ENCODE data around the gene PRKCA.
"Not testable (repeated sequence)": the region's sequence is repeated elsewhere in the genome, so short reads cannot be mapped to it uniquely, and the experiment has no call there.

PRKCA gene

DNA sequence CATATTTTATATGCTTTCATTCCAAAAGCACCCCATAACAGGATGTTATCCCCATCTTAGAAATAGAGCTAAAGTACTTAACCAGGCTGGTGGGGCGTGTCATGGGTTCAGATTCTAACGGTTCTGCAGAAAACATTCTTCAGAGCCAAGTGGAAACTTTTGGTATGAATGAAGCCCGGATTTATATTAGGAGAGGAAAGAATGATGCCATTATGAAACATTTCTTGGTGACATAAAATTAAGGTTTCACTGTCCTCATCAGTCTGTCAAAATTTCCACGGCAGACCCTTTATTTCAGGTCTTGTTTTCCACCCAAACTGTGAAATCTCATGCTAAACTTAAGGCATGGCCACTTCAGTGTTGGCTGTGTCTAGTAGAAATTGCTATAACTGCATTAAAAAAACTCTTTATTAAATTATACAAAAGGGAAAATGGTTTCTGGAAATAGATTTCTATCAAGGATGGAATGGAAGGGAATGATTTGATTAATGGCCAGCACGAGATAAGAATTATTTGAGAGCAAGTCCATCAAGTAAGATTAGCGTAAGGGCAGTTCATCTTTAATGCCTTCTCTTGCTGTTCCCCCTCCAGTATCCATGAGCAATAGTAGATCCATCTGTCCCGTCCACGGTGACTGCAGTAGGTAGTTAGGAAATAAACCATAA, 11.7 kb downstream of the PRKCA start:
- no peaks in the 10 kb centered on the region for H3K9me3 ChIP-seq (ENCODE audit: insufficient read depth, low read length)
- no peak overlapping the region for H3K27ac ChIP-seq (ENCODE audit: low read length)
- TF ChIP-seq EZH2phosphoT487 (IDR thresholded peaks at IDR 0.05; ENCODE audit: low read depth): no peak
- TF ChIP-seq, protein P1, sequence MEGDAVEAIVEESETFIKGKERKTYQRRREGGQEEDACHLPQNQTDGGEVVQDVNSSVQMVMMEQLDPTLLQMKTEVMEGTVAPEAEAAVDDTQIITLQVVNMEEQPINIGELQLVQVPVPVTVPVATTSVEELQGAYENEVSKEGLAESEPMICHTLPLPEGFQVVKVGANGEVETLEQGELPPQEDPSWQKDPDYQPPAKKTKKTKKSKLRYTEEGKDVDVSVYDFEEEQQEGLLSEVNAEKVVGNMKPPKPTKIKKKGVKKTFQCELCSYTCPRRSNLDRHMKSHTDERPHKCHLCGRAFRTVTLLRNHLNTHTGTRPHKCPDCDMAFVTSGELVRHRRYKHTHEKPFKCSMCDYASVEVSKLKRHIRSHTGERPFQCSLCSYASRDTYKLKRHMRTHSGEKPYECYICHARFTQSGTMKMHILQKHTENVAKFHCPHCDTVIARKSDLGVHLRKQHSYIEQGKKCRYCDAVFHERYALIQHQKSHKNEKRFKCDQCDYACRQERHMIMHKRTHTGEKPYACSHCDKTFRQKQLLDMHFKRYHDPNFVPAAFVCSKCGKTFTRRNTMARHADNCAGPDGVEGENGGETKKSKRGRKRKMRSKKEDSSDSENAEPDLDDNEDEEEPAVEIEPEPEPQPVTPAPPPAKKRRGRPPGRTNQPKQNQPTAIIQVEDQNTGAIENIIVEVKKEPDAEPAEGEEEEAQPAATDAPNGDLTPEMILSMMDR (IDR thresholded peaks at IDR 0.05; ENCODE audit: low read depth, low read length): no peak
- no peak overlapping the region for H2AFZ ChIP-seq (ENCODE audit: low read depth, low read length)
- no peak overlapping the region for H3K4me2 ChIP-seq (ENCODE audit: low read length)
- H4K20me1 ChIP-seq (ENCODE audit: insufficient read depth, low read length): no peaks in the 10 kb centered on the region
- H3K9ac ChIP-seq (ENCODE audit: low read length): no peak overlapping the region
- no peak overlapping the region for H3K4me3 ChIP-seq (ENCODE audit: low read length)
- H3K79me2 ChIP-seq (ENCODE audit: low read length): no peaks in the 10 kb centered on the region
- no peaks in the 10 kb centered on the region for H3K4me1 ChIP-seq (ENCODE audit: low read length)
- no peaks in the 10 kb centered on the region for H3K36me3 ChIP-seq (replicated peaks; ENCODE audit: low read depth, low read length)
- no peaks in the 10 kb centered on the region for H3K27me3 ChIP-seq (ENCODE audit: low read depth, low read length)

GRCh38 chr17:66317629-66318028, 15.2 kb downstream of the PRKCA start:
- H3K4me2 ChIP-seq (ENCODE audit: low read length): no peak overlapping the region
- H3K27me3 ChIP-seq (ENCODE audit: low read depth, low read length): no peaks in the 10 kb centered on the region
- TF ChIP-seq, protein P1 (IDR thresholded peaks at IDR 0.05; ENCODE audit: low read depth, low read length): no peak
- no peak for TF ChIP-seq EZH2phosphoT487 (IDR thresholded peaks at IDR 0.05; ENCODE audit: low read depth)
- no peak overlapping the region for H3K9ac ChIP-seq (ENCODE audit: low read length)
- no peak overlapping the region for H3K4me3 ChIP-seq (ENCODE audit: low read length)
- no peaks in the 10 kb centered on the region for H3K4me1 ChIP-seq (ENCODE audit: low read length)
- H2AFZ ChIP-seq (ENCODE audit: low read depth, low read length): no peak overlapping the region
- no peaks in the 10 kb centered on the region for H3K36me3 ChIP-seq (replicated peaks; ENCODE audit: low read depth, low read length)
- no peaks in the 10 kb centered on the region for H4K20me1 ChIP-seq (ENCODE audit: insufficient read depth, low read length)
- H3K27ac ChIP-seq (ENCODE audit: low read length): no peak overlapping the region
- H3K79me2 ChIP-seq (ENCODE audit: low read length): no peaks in the 10 kb centered on the region
- H3K9me3 ChIP-seq (ENCODE audit: insufficient read depth, low read length): no peaks in the 10 kb centered on the region

DNA sequence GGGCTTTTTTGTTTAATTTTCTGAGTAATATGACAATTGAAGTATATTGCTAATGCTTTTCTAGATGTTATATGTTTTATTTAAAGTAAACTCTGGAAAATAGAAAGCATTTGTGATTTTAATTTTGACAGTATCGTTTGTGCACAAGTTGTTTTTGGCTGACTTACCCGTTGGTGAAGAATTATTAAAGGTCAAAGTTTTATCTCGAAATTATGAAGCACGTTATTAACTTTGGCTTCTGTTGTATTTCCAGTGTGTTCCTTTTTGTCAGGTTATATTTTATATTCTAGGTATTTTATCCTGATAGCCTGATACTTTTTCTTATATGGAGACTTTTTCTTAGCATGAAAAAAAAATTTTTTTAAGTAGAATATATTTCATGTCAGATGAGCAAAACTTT, 16.8 kb downstream of the PRKCA start:
- H3K36me3 ChIP-seq (replicated peaks; ENCODE audit: low read depth, low read length): no peaks in the 10 kb centered on the region
- H2AFZ ChIP-seq (ENCODE audit: low read depth, low read length): no peak overlapping the region
- no peaks in the 10 kb centered on the region for H3K79me2 ChIP-seq (ENCODE audit: low read length)
- H3K27ac ChIP-seq (ENCODE audit: low read length): no peak overlapping the region
- H3K4me2 ChIP-seq (ENCODE audit: low read length): no peak overlapping the region
- no peaks in the 10 kb centered on the region for H3K27me3 ChIP-seq (ENCODE audit: low read depth, low read length)
- no peaks in the 10 kb centered on the region for H3K9me3 ChIP-seq (ENCODE audit: insufficient read depth, low read length)
- no peaks in the 10 kb centered on the region for H4K20me1 ChIP-seq (ENCODE audit: insufficient read depth, low read length)
- TF ChIP-seq, protein P1 (IDR thresholded peaks at IDR 0.05; ENCODE audit: low read depth, low read length): no peak
- TF ChIP-seq EZH2phosphoT487 (IDR thresholded peaks at IDR 0.05; ENCODE audit: low read depth): no peak
- H3K9ac ChIP-seq (ENCODE audit: low read length): no peak overlapping the region
- H3K4me1 ChIP-seq (ENCODE audit: low read length): no peaks in the 10 kb centered on the region
- no peak overlapping the region for H3K4me3 ChIP-seq (ENCODE audit: low read length)

DNA sequence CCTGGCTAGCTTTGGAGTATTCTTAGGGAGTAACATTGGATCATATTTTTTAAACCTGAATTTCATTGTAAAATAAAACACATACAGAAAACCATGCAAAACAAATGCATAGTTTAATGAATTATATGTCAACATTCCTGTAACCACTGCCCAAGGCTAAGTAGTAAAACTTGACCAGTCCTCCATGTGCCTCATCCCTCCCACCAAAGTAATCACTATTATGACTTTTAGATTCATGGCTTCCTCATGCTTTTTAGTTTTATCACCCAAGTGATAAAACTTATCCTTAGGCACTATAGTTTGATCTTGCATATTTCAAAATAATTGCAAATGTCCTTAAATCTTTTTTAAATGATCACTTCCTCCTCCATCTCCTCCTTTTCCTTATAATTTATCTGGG, 20.4 kb downstream of the PRKCA start:
- H3K9me3 ChIP-seq (ENCODE audit: insufficient read depth, low read length): no peaks in the 10 kb centered on the region
- no peaks in the 10 kb centered on the region for H3K79me2 ChIP-seq (ENCODE audit: low read length)
- H3K4me1 ChIP-seq (ENCODE audit: low read length): no peaks in the 10 kb centered on the region
- H4K20me1 ChIP-seq (ENCODE audit: insufficient read depth, low read length): no peaks in the 10 kb centered on the region
- no peaks in the 10 kb centered on the region for H3K36me3 ChIP-seq (replicated peaks; ENCODE audit: low read depth, low read length)
- H3K4me2 ChIP-seq (ENCODE audit: low read length): no peak overlapping the region
- no peaks in the 10 kb centered on the region for H3K27me3 ChIP-seq (ENCODE audit: low read depth, low read length)
- H3K4me3 ChIP-seq (ENCODE audit: low read length): no peak overlapping the region
- H2AFZ ChIP-seq (ENCODE audit: low read depth, low read length): no peak overlapping the region
- TF ChIP-seq EZH2phosphoT487 (IDR thresholded peaks at IDR 0.05; ENCODE audit: low read depth): no peak
- TF ChIP-seq, protein P1 (IDR thresholded peaks at IDR 0.05; ENCODE audit: low read depth, low read length): no peak
- no peak overlapping the region for H3K9ac ChIP-seq (ENCODE audit: low read length)
- no peak overlapping the region for H3K27ac ChIP-seq (ENCODE audit: low read length)

DNA sequence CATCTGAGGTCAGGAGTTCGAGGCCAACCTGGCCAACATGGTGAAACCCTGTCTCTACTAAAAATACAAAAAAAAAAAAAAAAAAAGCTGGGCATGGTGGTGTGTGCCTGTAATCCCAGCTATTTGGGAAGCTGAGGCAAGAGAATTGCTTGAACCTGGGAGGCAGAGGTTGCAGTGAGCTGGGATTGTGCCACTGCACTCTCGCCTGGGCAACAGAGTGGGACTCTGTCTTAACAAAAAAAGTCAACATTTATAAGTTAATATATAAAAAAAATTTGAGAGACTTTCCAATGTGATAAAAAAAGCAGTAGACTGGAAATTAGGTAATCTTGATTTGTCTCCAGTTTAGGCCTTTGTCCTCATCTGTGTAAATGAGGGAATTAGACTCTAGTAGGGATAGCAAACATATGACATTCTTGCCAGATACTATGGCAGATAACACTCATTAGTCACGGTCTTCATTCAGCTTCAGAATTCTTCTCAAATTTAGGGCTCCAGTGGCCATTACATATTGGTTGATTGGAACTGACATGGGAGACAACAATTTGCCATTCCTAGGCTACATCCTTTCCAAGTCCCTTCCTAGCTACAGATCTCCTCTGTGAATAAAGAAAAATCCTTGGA, 22.1 kb downstream of the PRKCA start:
- not testable (repeated sequence) for H3K4me2 ChIP-seq (ENCODE audit: low read length); H3K4me3 ChIP-seq (ENCODE audit: low read length); H3K9me3 ChIP-seq (ENCODE audit: insufficient read depth, low read length); H3K9ac ChIP-seq (ENCODE audit: low read length); H3K4me1 ChIP-seq (ENCODE audit: low read length); H4K20me1 ChIP-seq (ENCODE audit: insufficient read depth, low read length); H2AFZ ChIP-seq (ENCODE audit: low read depth, low read length); H3K36me3 ChIP-seq (replicated peaks; ENCODE audit: low read depth, low read length); H3K27ac ChIP-seq (ENCODE audit: low read length); H3K27me3 ChIP-seq (ENCODE audit: low read depth, low read length); H3K79me2 ChIP-seq (ENCODE audit: low read length)
